Body of pancreas (tissue), 4 donors: ENCODE results near the gene PHC3.

Experiments
- CTCF ChIP-seq, 7 experiments: fragments of 450-650 bp in 4 of 7; fragments of 200-600 bp in 3 of 7; sonication (generic) in 3 of 7; IDR thresholded peaks; one replicate each; pipeline ENCODE4 v1.5.1; 2016 to 2019; ENCODE audit warnings: antibody characterized with exemption in 7 of 7
- POLR2A ChIP-seq, 3 donors: fragments of 450-650 bp; IDR thresholded peaks; one replicate each; pipeline ENCODE4 v1.6.1; 2016; ENCODE audit warnings: antibody characterized with exemption in 3 of 3, mild to moderate bottlenecking in 2 of 3

- TF ChIP-seq CTCF (IDR thresholded peaks at IDR 0.05) (no peak), POLR2A (IDR thresholded peaks at IDR 0.05) (no peak)
Measured at GRCh38 chr3:170044795-170045244, 136.7 kb downstream of the PHC3 start.
